HCT116 (cell line): Measurements from ENCODE around the gene PYGO1. TPM values are rescaled to one million over a fixed set of nuclear protein-coding genes. Genes with fewer than 3 reads are reported as not detected.
"Not testable (repeated sequence)": the region's sequence is repeated elsewhere in the genome, so short reads cannot be mapped to it uniquely, and the experiment has no call there.

Experiments used
- ATAC-seq: fragments of 200-7000 bp; cut with Tn5 transposase; 2 replicates; pipeline ENCODE4 v1.9.1; 2020; ENCODE audit warnings: mild to moderate bottlenecking, moderate library complexity
- BruUV-seq: library from RNA; stranded (reverse); fragments of 400-500 nt; replicated peaks from 2 replicates; lab custom pipeline; 2021; lab: Mats Ljungman, UMichigan
- CTCF ChIA-PET: fragments of 300-600 bp; sonication (Branson Sonifier 250); formaldehyde crosslinking; loops from one replicate; lab custom pipeline; 2021; ENCODE audit warnings: antibody characterized with exemption; lab: Charles Lee
- POLR2A ChIA-PET: fragments of 300-600, 350-600 bp; sonication (Branson Sonifier 250); formaldehyde crosslinking; loops from one replicate; lab custom pipeline; 2021; ENCODE audit warnings: antibody characterized with exemption; lab: Charles Lee
- RAD21 ChIA-PET, 2 experiments: fragments of 300-600 bp; sonication (Branson Sonifier 250); formaldehyde crosslinking; loops; one replicate each; lab custom pipeline; 2023; ENCODE audit warnings: low total read pairs in 2 of 2; ENCODE audit not compliant: uncharacterized antibody in 2 of 2, unreplicated experiment in 2 of 2, low non-redundant PET in 1 of 2; lab: Charles Lee
- DNase-seq: peaks from one replicate; pipeline ENCODE4 v3.0.0-alpha.2; 2010; ENCODE audit warnings: low read depth, low spot score
- H2AFZ ChIP-seq: fragments of 200-600 bp; shearing (Covaris generic), sonication (generic); 2 replicates; pipeline ENCODE4 v1.6.1; 2017; ENCODE audit warnings: low read depth, mixed run types, mixed read lengths, antibody characterized with exemption, low read length; ENCODE audit not compliant: poor library complexity, severe bottlenecking
- H3K27ac ChIP-seq: 2 replicates; pipeline ENCODE4 v1.5.1; 2012; ENCODE audit warnings: low read depth, low read length
- H3K27me3 ChIP-seq: fragments of 200-600 bp; sonication (generic); 2 replicates; pipeline ENCODE4 v1.6.1; 2016; ENCODE audit warnings: mixed run types, low read length, mixed read lengths; ENCODE audit not compliant: insufficient read depth
- H3K36me3 ChIP-seq, 2 experiments: fragments of 200-500 bp in 1 of 2; fragments of 200-600 bp in 1 of 2; sonication (Bioruptor generic) in 1 of 2; sonication (generic) in 1 of 2; 2 replicates each; pipeline versions ENCODE4 v1.5.1 to v1.6.1; 2014 to 2016; ENCODE audit warnings: low read length in 2 of 2, inconsistent platforms in 1 of 2, mixed read lengths in 1 of 2, mixed run types in 1 of 2; ENCODE audit not compliant: insufficient read depth in 2 of 2, control insufficient read depth in 1 of 2
- H3K4me1 ChIP-seq, 2 experiments: fragments of 200-600 bp in 1 of 2; sonication (generic) in 1 of 2; 2 replicates each; pipeline versions ENCODE4 v1.5.1 to v1.6.1; 2012 to 2017; ENCODE audit warnings: low read length in 2 of 2, inconsistent platforms in 1 of 2, mild to moderate bottlenecking in 1 of 2, mixed read lengths in 1 of 2, mixed run types in 1 of 2, moderate library complexity in 1 of 2; ENCODE audit not compliant: insufficient read depth in 2 of 2, control insufficient read depth in 1 of 2
- H3K4me2 ChIP-seq: fragments of 200-600 bp; sonication (generic); 2 replicates; pipeline ENCODE4 v1.6.1; 2017; ENCODE audit warnings: mixed run types, low read length, mixed read lengths
- H3K4me3 ChIP-seq, 2 experiments: fragments of 200-600 bp in 1 of 2; sonication (generic) in 1 of 2; replicated peaks in 1 of 2; 2 replicates each; pipeline ENCODE4 v1.5.1; 2011 to 2016; ENCODE audit warnings: low read length in 2 of 2, control low read depth in 1 of 2, low read depth in 1 of 2, mild to moderate bottlenecking in 1 of 2, mixed read lengths in 1 of 2, mixed run types in 1 of 2
- H3K79me2 ChIP-seq: fragments of 200-600 bp; sonication (generic); 2 replicates; pipeline ENCODE4 v1.6.1; 2017; ENCODE audit warnings: mild to moderate bottlenecking, mixed run types, low read length, moderate library complexity, mixed read lengths; ENCODE audit not compliant: insufficient read depth
- H3K9ac ChIP-seq: fragments of 200-600 bp; sonication (generic); 2 replicates; pipeline ENCODE4 v1.6.1; 2016; ENCODE audit warnings: low read length, mixed read lengths
- H3K9me2 ChIP-seq: fragments of 200-600 bp; sonication (generic), shearing (Covaris generic); 2 replicates; pipeline ENCODE4 v1.6.1; 2017; ENCODE audit warnings: mixed run types, mild to moderate bottlenecking, moderate library complexity; ENCODE audit not compliant: insufficient read depth
- H3K9me3 ChIP-seq, 2 experiments: fragments of 200-500 bp in 1 of 2; fragments of 200-600 bp in 1 of 2; sonication (Bioruptor generic) in 1 of 2; sonication (generic) in 1 of 2; 2 replicates each; pipeline ENCODE4 v1.6.1; 2014 to 2017; ENCODE audit warnings: low read length in 2 of 2, mixed read lengths in 2 of 2, inconsistent platforms in 1 of 2, low read depth in 1 of 2, mild to moderate bottlenecking in 1 of 2, mixed run types in 1 of 2, moderate library complexity in 1 of 2; ENCODE audit not compliant: control insufficient read depth in 1 of 2, insufficient read depth in 1 of 2
- H4K20me1 ChIP-seq: fragments of 200-600 bp; sonication (generic), shearing (Covaris generic); 2 replicates; pipeline ENCODE4 v1.6.1; 2017; ENCODE audit warnings: mixed run types, mild to moderate bottlenecking, moderate library complexity; ENCODE audit not compliant: insufficient read depth
- RAD21 ChIP-seq: IDR thresholded peaks from 2 replicates; pipeline ENCODE4 v1.6.1; 2012; ENCODE audit warnings: low read depth, mild to moderate bottlenecking
- SP1 ChIP-seq: IDR thresholded peaks from 2 replicates; pipeline ENCODE4 v1.6.1; 2012; ENCODE audit warnings: low read depth
- intact Hi-C: fragments of 100-400 bp; cut with micrococcal nuclease; formaldehyde crosslinking; loops from 2 replicates; pipeline ENCODE4 v1.10.0; 2022
- total RNA-seq: library from RNA; stranded (reverse); gene quantifications from one replicate; pipeline ENCODE4 v1.2.1, GENCODE V29; 2021; ENCODE audit not compliant: unreplicated experiment
- TF ChIP-seq, protein P1 (sequence below), 3 experiments: fragments of 200-600 bp in 1 of 3; sonication (generic) in 1 of 3; IDR thresholded peaks in 2 of 3; conservative IDR thresholded peaks in 1 of 3; 2 replicates each; pipeline ENCODE4 v1.5.1; 2012 to 2017; ENCODE audit warnings: low read depth in 2 of 3, low read length in 2 of 3, antibody characterized with exemption in 1 of 3, borderline replicate concordance in 1 of 3, control low read depth in 1 of 3, mild to moderate bottlenecking in 1 of 3, mixed read lengths in 1 of 3, mixed run types in 1 of 3, moderate library complexity in 1 of 3; ENCODE audit not compliant: insufficient read depth in 1 of 3
- TF ChIP-seq, protein P2 (sequence below): IDR thresholded peaks from 2 replicates; pipeline ENCODE4 v1.6.1; 2012

Gene PYGO1
- total RNA-seq, 1 experiment from 2014 or later, result 0.34 TPM

DNA sequence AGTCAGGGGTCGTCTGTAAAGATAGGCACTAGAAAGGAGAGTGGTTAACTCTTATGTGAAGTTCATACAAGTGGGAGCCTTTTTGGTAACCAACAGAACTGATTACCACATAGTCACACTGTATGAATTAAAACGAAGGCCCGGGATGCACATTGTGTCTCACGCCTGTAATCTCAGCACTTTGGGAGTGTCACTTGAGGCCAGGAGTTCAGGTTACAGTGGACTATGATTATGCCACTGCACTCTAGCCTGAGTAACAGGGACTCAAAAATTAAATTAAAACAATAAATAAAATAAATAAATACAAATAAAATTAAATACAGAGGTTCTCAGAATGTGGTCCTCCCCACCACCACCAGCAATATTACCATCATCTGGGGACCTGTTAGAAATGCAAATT lies 80.6 kb downstream of the PYGO1 start (continued):
- TF ChIP-seq, protein P1, sequence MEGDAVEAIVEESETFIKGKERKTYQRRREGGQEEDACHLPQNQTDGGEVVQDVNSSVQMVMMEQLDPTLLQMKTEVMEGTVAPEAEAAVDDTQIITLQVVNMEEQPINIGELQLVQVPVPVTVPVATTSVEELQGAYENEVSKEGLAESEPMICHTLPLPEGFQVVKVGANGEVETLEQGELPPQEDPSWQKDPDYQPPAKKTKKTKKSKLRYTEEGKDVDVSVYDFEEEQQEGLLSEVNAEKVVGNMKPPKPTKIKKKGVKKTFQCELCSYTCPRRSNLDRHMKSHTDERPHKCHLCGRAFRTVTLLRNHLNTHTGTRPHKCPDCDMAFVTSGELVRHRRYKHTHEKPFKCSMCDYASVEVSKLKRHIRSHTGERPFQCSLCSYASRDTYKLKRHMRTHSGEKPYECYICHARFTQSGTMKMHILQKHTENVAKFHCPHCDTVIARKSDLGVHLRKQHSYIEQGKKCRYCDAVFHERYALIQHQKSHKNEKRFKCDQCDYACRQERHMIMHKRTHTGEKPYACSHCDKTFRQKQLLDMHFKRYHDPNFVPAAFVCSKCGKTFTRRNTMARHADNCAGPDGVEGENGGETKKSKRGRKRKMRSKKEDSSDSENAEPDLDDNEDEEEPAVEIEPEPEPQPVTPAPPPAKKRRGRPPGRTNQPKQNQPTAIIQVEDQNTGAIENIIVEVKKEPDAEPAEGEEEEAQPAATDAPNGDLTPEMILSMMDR (IDR thresholded peaks at IDR 0.05 in 2 of 3, conservative IDR thresholded peaks at IDR 0.05 in 1 of 3; ENCODE audit: borderline replicate concordance in 1 of 3, insufficient read depth in 1 of 3, low read depth in 2 of 3, low read length in 2 of 3), result no peak
- TF ChIP-seq RAD21, result no peak

DNA sequence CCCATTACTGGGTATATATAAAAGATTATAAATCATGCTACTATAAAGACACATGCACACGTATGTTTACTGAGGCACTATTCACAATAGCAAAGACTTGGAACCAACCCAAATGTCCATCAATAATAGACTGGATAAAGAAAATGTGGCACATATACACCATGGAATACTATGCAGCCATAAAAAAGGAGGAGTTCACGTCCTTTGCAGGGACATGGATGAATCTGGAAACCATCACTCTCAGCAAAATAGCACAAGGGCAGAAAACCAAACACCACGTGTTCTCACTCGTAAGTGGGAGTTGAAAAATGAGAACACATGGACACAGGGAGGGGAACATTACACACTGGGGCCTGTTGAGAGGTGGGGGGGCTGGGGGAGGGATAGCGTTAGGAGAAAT lies 82.7 kb downstream of the PYGO1 start:
- ATAC-seq, RAD21 ChIA-PET, H3K27me3 ChIP-seq, H3K9ac ChIP-seq, H3K4me2 ChIP-seq, POLR2A ChIA-PET, H3K4me3 ChIP-seq, H3K9me3 ChIP-seq, H2AFZ ChIP-seq, DNase-seq, H4K20me1 ChIP-seq, H3K36me3 ChIP-seq, H3K79me2 ChIP-seq, H3K9me2 ChIP-seq, intact Hi-C loops, BruUV-seq, CTCF ChIA-PET, H3K4me1 ChIP-seq, H3K27ac ChIP-seq: not testable (repeated sequence)

DNA sequence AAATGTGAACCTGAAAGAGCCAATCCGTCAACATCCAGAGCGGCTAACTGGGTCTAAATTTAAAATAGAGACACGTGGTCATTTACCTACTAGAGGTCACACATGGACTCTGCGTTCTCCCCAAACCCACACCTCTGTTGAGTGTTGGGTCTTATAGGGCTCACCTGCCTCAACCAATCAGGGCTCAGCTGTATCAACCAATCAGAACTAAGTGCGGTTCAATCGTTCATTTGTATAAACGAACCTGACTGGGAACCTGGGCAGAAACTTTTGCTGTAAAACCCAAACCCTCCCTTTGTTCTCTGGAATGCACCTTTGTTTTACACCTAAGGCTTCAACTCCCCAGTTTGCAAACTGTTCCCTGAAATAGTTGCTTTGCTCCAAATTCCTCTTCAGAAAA lies 89.0 kb downstream of the PYGO1 start:
- peak overlapping the region; percentile 32 for H2AFZ ChIP-seq
- H3K4me2 ChIP-seq, result peak overlapping the region; percentile 77
- no peak overlapping the region for H3K27ac ChIP-seq
- no peak for TF ChIP-seq SP1
- TF ChIP-seq, protein P2, sequence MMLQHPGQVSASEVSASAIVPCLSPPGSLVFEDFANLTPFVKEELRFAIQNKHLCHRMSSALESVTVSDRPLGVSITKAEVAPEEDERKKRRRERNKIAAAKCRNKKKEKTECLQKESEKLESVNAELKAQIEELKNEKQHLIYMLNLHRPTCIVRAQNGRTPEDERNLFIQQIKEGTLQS, result no peak
- TF ChIP-seq, all 23 proteins: peak for 0
- no peaks in the 10 kb centered on the region for H3K36me3 ChIP-seq
- ChIA-PET CTCF (interaction anchor here (1.1 to 1.2 kb wide), 2 partner anchors 15 to 64 kb away, joined by 3 read pairs; no protein-coding TSS in a partner anchor), POLR2A (no interaction called here), RAD21 (no interaction called here)
- peaks cover 3 to 14% of the 10 kb centered on the region in 2 experiments; a peak in 3 of 4 replicates for H3K4me1 ChIP-seq
- no peak for DNase-seq
- intact Hi-C loops, result no loop called here
- no peak for ATAC-seq
- BruUV-seq, result no TSS peak
- no peaks in the 10 kb centered on the region for H3K9me3 ChIP-seq
- H3K79me2 ChIP-seq, result no peaks in the 10 kb centered on the region
- H3K9me2 ChIP-seq, result no peaks in the 10 kb centered on the region
- H3K9ac ChIP-seq, result peak overlapping the region; percentile 61
- H4K20me1 ChIP-seq, result no peaks in the 10 kb centered on the region
- no peaks in the 10 kb centered on the region for H3K27me3 ChIP-seq
- peak overlapping the region; percentile 62 to 76 for H3K4me3 ChIP-seq
